HepG2 (cell line): ENCODE data around the gene CTNNA1. TPM values are rescaled to one million over a fixed set of nuclear protein-coding genes. Genes with fewer than 3 reads are reported as not detected.
A peak's percentile ranks its signal among the peaks of the same experiment; 100 is the strongest.

Experiments used
- ATAC-seq: fragments of 200-7000 bp; cut with Tn5 transposase; 3 replicates; pipeline ENCODE4 v1.9.1; 2020; ENCODE audit warnings: mild to moderate bottlenecking, moderate library complexity
- BruUV-seq: library from RNA; stranded (reverse); fragments of 400-500 nt; replicated peaks from 2 replicates; lab custom pipeline; 2021; lab: Mats Ljungman, UMichigan
- CTCF ChIA-PET: fragments of 300-600 bp; formaldehyde crosslinking; extraction: SDS; loops from one replicate; lab custom pipeline; 2021; ENCODE audit warnings: low total read pairs, inconsistent platforms, low intra/inter-chr PET ratio; lab: Yijun Ruan, JAX
- POLR2A ChIA-PET: fragments of 350-600 bp; sonication (Branson Sonifier 250); formaldehyde crosslinking; loops from one replicate; lab custom pipeline; 2020; ENCODE audit warnings: antibody characterized with exemption, inconsistent platforms; lab: Yijun Ruan, JAX
- DNase-seq: peaks from one replicate; pipeline ENCODE4 v3.0.0-alpha.2; 2015; ENCODE audit warnings: low spot score
- FAIRE-seq: peaks from 3 replicates; lab custom pipeline; 2011; peaks lifted over from hg19 to GRCh38; lab: Jason Lieb, UNC
- H2AFZ ChIP-seq: one replicate; pipeline ENCODE4 v1.6.1; 2011; ENCODE audit warnings: low read length, inconsistent platforms
- H3K27ac ChIP-seq: fragments of 300-600 bp; 3 replicates; pipeline ENCODE4 v1.8.0; 2011; ENCODE audit warnings: mixed run types, mild to moderate bottlenecking, mixed read lengths, low read length, inconsistent platforms; ENCODE audit not compliant: insufficient read depth; ENCODE audit errors: extremely low read length
- H3K27me3 ChIP-seq, 2 experiments: fragments of 200-600 bp in 1 of 2; 2 replicates in 1 of 2; 3 replicates in 1 of 2; pipeline versions ENCODE4 v1.6.0 to v1.8.0; 2011; ENCODE audit warnings: low read length in 2 of 2, mild to moderate bottlenecking in 2 of 2, moderate library complexity in 2 of 2, inconsistent platforms in 1 of 2; ENCODE audit not compliant: insufficient read depth in 2 of 2, control insufficient read depth in 1 of 2
- H3K36me3 ChIP-seq, 2 experiments: fragments of 200-600 bp in 1 of 2; replicated peaks in 1 of 2; 2 replicates in 1 of 2; 3 replicates in 1 of 2; pipeline versions ENCODE4 v1.5.1 to v1.8.0; 2011; ENCODE audit warnings: low read length in 2 of 2, inconsistent platforms in 1 of 2; ENCODE audit not compliant: insufficient read depth in 2 of 2, control insufficient read depth in 1 of 2
- H3K4me1 ChIP-seq: 2 replicates; pipeline ENCODE4 v1.5.1; 2012; ENCODE audit warnings: low read length, inconsistent platforms; ENCODE audit not compliant: insufficient read depth
- H3K4me2 ChIP-seq: 2 replicates; pipeline ENCODE4 v1.6.0; 2011; ENCODE audit warnings: low read depth, low read length, inconsistent platforms
- H3K4me3 ChIP-seq, 3 experiments: fragments of 200-600 bp in 1 of 3; sonication (generic), shearing (Covaris generic) in 1 of 3; replicated peaks in 1 of 3; 2 replicates each; pipeline ENCODE4 v1.5.1; 2011 to 2016; ENCODE audit warnings: low read length in 3 of 3, inconsistent platforms in 2 of 3, low read depth in 2 of 3, mild to moderate bottlenecking in 2 of 3, control low read depth in 1 of 3, mixed read lengths in 1 of 3; ENCODE audit not compliant: insufficient read depth in 1 of 3
- H3K79me2 ChIP-seq: one replicate; pipeline ENCODE4 v1.6.1; 2011; ENCODE audit warnings: low read length, inconsistent platforms; ENCODE audit not compliant: insufficient read depth
- H3K9ac ChIP-seq: 2 replicates; pipeline ENCODE4 v1.6.0; 2011; ENCODE audit warnings: mild to moderate bottlenecking, low read depth, low read length, inconsistent platforms; ENCODE audit not compliant: insufficient read depth
- H3K9me3 ChIP-seq: 2 replicates; pipeline ENCODE4 v1.5.1; 2012; ENCODE audit warnings: mild to moderate bottlenecking, low read length
- H4K20me1 ChIP-seq: 2 replicates; pipeline ENCODE4 v1.6.0; 2011; ENCODE audit warnings: inconsistent platforms, mild to moderate bottlenecking, low read length, moderate library complexity; ENCODE audit not compliant: insufficient read depth
- AHR ChIP-seq: IDR thresholded peaks from 2 replicates; pipeline ENCODE4 v1.6.1; 2018; ENCODE audit warnings: missing genetic modification reagents, missing compliant biosample characterization
- ELK4 ChIP-seq: sonication (generic); formaldehyde crosslinking; IDR thresholded peaks from 2 replicates; pipeline ENCODE4 v1.9.0; 2021; ENCODE audit warnings: missing genetic modification reagents, borderline replicate concordance
- NBN ChIP-seq: fragments of 450-650 bp; conservative IDR thresholded peaks from 2 replicates; pipeline ENCODE4 v1.6.1; 2017
- RBM22 ChIP-seq: fragments of 200-400 bp; formaldehyde crosslinking; optimal IDR thresholded peaks from 2 replicates; pipeline ENCODE3; 2017; ENCODE audit warnings: mild to moderate bottlenecking, low read length, moderate library complexity
- RNF2 ChIP-seq: fragments of 450-650 bp; conservative IDR thresholded peaks from 2 replicates; pipeline ENCODE4 v1.6.1; 2016; ENCODE audit warnings: low read depth
- SMARCC2 ChIP-seq: fragments of 450-650 bp; IDR thresholded peaks from 2 replicates; pipeline ENCODE4 v1.6.1; 2017; ENCODE audit warnings: antibody characterized with exemption, mild to moderate bottlenecking
- ZNF691 ChIP-seq: sonication (generic); formaldehyde crosslinking; IDR thresholded peaks from 2 replicates; pipeline ENCODE4 v1.4.0; 2020; ENCODE audit warnings: missing genetic modification reagents, low read depth, mild to moderate bottlenecking, borderline replicate concordance
- WGBS: methylation state at CpG from one replicate; pipeline ENCODE4 v1.1.6; 2017; ENCODE audit warnings: low lambda C conversion rate; 5-methylcytosine and 5-hydroxymethylcytosine counted together
- in situ Hi-C: cut with HindIII; loops from 2 replicates; pipeline ENCODE4 v1.10.0; 2017; ENCODE audit warnings: low pct_unique_long_range_greater_than_20kb; ENCODE audit not compliant: extremely low pct_ligation_motif_present
- intact Hi-C: fragments of 100-400 bp; cut with micrococcal nuclease; formaldehyde crosslinking; loops from one replicate; pipeline ENCODE4 v1.10.0; 2022; ENCODE audit not compliant: unreplicated experiment
- polyA plus RNA-seq, 8 experiments: library from polyadenylated mRNA; depleted of rRNA in 3 of 8; stranded (reverse) in 7 of 8; unstranded in 1 of 8; fragments of >200 nt; fragmentation: Illumina TruSeq in 4 of 8; extraction: Trizol in 4 of 8; gene quantifications; 2 replicates each; pipeline versions ENCODE4 v1.2.1 to v1.2.3, GENCODE V29; 2011 to 2016; ENCODE audit warnings: low read depth in 4 of 8, missing spikeins in 1 of 8, mixed read lengths in 1 of 8; ENCODE audit not compliant: insufficient read depth in 1 of 8
- total RNA-seq, 5 experiments: library from RNA; depleted of rRNA; stranded (reverse); fragments of >200 nt; fragmentation: Illumina TruSeq; extraction: Trizol; gene quantifications; 2 replicates each; pipeline ENCODE4 v1.2.3, GENCODE V29; 2016; ENCODE audit warnings: low read depth in 1 of 5

Gene CTNNA1
- total and polyA plus RNA-seq, 2 of the 13 experiments (the other 11 are each of a cell fraction or from before 2014, with no cell fraction given): 66.8 to 162 TPM

- WGBS: 97% methylated on average over 17 of the region's 18 CpGs
- no peak overlapping the region for H2AFZ ChIP-seq
- DNase-seq: no peak
- no peak overlapping the region for H3K4me2 ChIP-seq
- no peak overlapping the region for H3K27ac ChIP-seq
- FAIRE-seq: no peak
- no peaks in the 10 kb centered on the region for H3K4me1 ChIP-seq
- in situ Hi-C loops (no loop called here), intact Hi-C loops (no loop called here)
- ChIA-PET POLR2A (no interaction called here), CTCF (no interaction called here)
- no TSS peak for BruUV-seq
- H3K9me3 ChIP-seq: no peaks in the 10 kb centered on the region
- no peaks in the 10 kb centered on the region; the same call in 1 of the 2 replicates for H4K20me1 ChIP-seq
- no peak overlapping the region for H3K4me3 ChIP-seq
- TF ChIP-seq NBN: no peak
- peak; percentile 29 for TF ChIP-seq RBM22
- ATAC-seq: no peak
- H3K36me3 ChIP-seq: peaks cover 35 to 69% of the 10 kb centered on the region in 2 experiments
- no peaks in the 10 kb centered on the region for H3K27me3 ChIP-seq
- H3K9ac ChIP-seq: no peak overlapping the region
- H3K79me2 ChIP-seq: no peaks in the 10 kb centered on the region
These were observed 180.5 kb downstream of the CTNNA1 start for GRCh38 chr5:138933522-138934290.

GRCh38 chr5:138934971-138935370 lies 181.7 kb downstream of the CTNNA1 start:
- in situ Hi-C loops: no loop called here

More at GRCh38 chr5:138934971-138935370, 181.7 kb downstream of the CTNNA1 start:
- H3K27me3 ChIP-seq: no peaks in the 10 kb centered on the region
- no peak overlapping the region for H3K4me3 ChIP-seq
- FAIRE-seq (no peak), DNase-seq (no peak), ATAC-seq (no peak)
- H4K20me1 ChIP-seq: no peaks in the 10 kb centered on the region; the same call in 1 of the 2 replicates
- H3K9ac ChIP-seq: no peak overlapping the region
- BruUV-seq: no TSS peak
- H3K79me2 ChIP-seq: no peaks in the 10 kb centered on the region
- no peak overlapping the region for H3K27ac ChIP-seq
- no peak overlapping the region for H3K4me2 ChIP-seq
- H3K36me3 ChIP-seq: peaks cover 30 to 56% of the 10 kb centered on the region in 2 experiments
- H3K9me3 ChIP-seq: no peaks in the 10 kb centered on the region
- POLR2A ChIA-PET: no interaction called here
- TF ChIP-seq SMARCC2 (no peak), ELK4 (no peak), ZNF691 (CRISPR knock-in tag) (no peak), RNF2 (no peak), AHR (CRISPR knock-in tag) (no peak)
- WGBS: 97% methylated on average over 12 of the region's 12 CpGs
- no peak overlapping the region for H2AFZ ChIP-seq
- no peaks in the 10 kb centered on the region for H3K4me1 ChIP-seq
- intact Hi-C loops: no loop called here
- CTCF ChIA-PET: no interaction called here
